Measurements from ENCODE around the gene POLR3A. TPM values are rescaled to one million over a fixed set of nuclear protein-coding genes. Genes with fewer than 3 reads are reported as not detected.

Gene POLR3A
- polyA plus RNA-seq, 1 donor (not counting 4 experiments of a cell fraction or from before 2014, with no cell fraction given) = 15.5 TPM

- Histone ChIP-seq H3K9ac (ENCODE audit: control insufficient read depth, extremely low read depth, insufficient read depth, low read length) (no peak overlapping the region), H3K27ac (ENCODE audit: control insufficient read depth, insufficient read depth, low read length) (no peak overlapping the region), H4K20me1 (ENCODE audit: control insufficient read depth, extremely low read depth, insufficient read depth, low read length) (no peaks in the 10 kb centered on the region), H3K9me1 (ENCODE audit: control insufficient read depth, extremely low read depth, insufficient read depth, low read length) (no peaks in the 10 kb centered on the region), H3K36me3 (ENCODE audit: control insufficient read depth in 2 of 2, extremely low read depth in 1 of 2, insufficient read depth in 2 of 2, low read length in 2 of 2) (peaks cover 39 to 45% of the 10 kb centered on the region in 2 experiments), H3K4me3 (ENCODE audit: control insufficient read depth in 2 of 3, extremely low read depth in 1 of 3, insufficient read depth in 2 of 3, low read depth in 1 of 3, low read length in 3 of 3) (no peak overlapping the region), H3K4me1 (ENCODE audit: control insufficient read depth, extremely low read depth, insufficient read depth, low read length) (peaks cover 32% of the 10 kb centered on the region), H3K9me3 (ENCODE audit: control insufficient read depth, low read depth, low read length) (no peaks in the 10 kb centered on the region), H2AFZ (ENCODE audit: control insufficient read depth, low read length) (no peak overlapping the region), H3K79me2 (ENCODE audit: control insufficient read depth, insufficient read depth, low read length) (peaks cover 24% of the 10 kb centered on the region), H3K27me3 (ENCODE audit: control insufficient read depth, extremely low read depth, insufficient read depth, low read length) (no peaks in the 10 kb centered on the region), H3K4me2 (ENCODE audit: control insufficient read depth, extremely low read depth, insufficient read depth, low read depth, low read length) (no peak overlapping the region)
- DNase-seq (ENCODE audit: low read depth, low spot score) (no peak), FAIRE-seq (no peak)
- dilution Hi-C loops (cut with MboI; ENCODE audit: extremely low pct_ligation_motif_present, low sequenced_read_pairs) = no loop called here
- TF ChIP-seq CTCF (optimal IDR thresholded peaks at IDR 0.05 in 1 of 3, IDR thresholded peaks at IDR 0.05 in 1 of 3, conservative IDR thresholded peaks at IDR 0.05 in 1 of 3; ENCODE audit: extremely low read depth in 1 of 3, insufficient read depth in 2 of 3, low read length in 3 of 3) (no peak), EZH2 (IDR thresholded peaks at IDR 0.05; ENCODE audit: low read length) (no peak)
Observed at GRCh38 chr10:78023741-78024140, 5.6 kb downstream of the POLR3A start.

GRCh38 chr10:78021201-78021600, 8.1 kb downstream of the POLR3A start:
- Histone ChIP-seq H3K36me3 (ENCODE audit: control insufficient read depth in 2 of 2, extremely low read depth in 1 of 2, insufficient read depth in 2 of 2, low read length in 2 of 2) (peaks cover 50 to 55% of the 10 kb centered on the region in 2 experiments), H2AFZ (ENCODE audit: control insufficient read depth, low read length) (no peak overlapping the region), H3K9ac (ENCODE audit: control insufficient read depth, extremely low read depth, insufficient read depth, low read length) (no peak overlapping the region), H3K4me3 (ENCODE audit: control insufficient read depth in 2 of 3, extremely low read depth in 1 of 3, insufficient read depth in 2 of 3, low read depth in 1 of 3, low read length in 3 of 3) (no peak overlapping the region), H3K27ac (ENCODE audit: control insufficient read depth, insufficient read depth, low read length) (no peak overlapping the region), H3K79me2 (ENCODE audit: control insufficient read depth, insufficient read depth, low read length) (peaks cover 1% of the 10 kb centered on the region), H3K9me1 (ENCODE audit: control insufficient read depth, extremely low read depth, insufficient read depth, low read length) (no peaks in the 10 kb centered on the region), H3K4me2 (ENCODE audit: control insufficient read depth, extremely low read depth, insufficient read depth, low read depth, low read length) (no peak overlapping the region), H3K27me3 (ENCODE audit: control insufficient read depth, extremely low read depth, insufficient read depth, low read length) (no peaks in the 10 kb centered on the region), H4K20me1 (ENCODE audit: control insufficient read depth, extremely low read depth, insufficient read depth, low read length) (no peaks in the 10 kb centered on the region), H3K9me3 (ENCODE audit: control insufficient read depth, low read depth, low read length) (no peaks in the 10 kb centered on the region), H3K4me1 (ENCODE audit: control insufficient read depth, extremely low read depth, insufficient read depth, low read length) (peaks cover 12% of the 10 kb centered on the region)
- TF ChIP-seq EZH2 (IDR thresholded peaks at IDR 0.05; ENCODE audit: low read length) (no peak), CTCF (optimal IDR thresholded peaks at IDR 0.05 in 1 of 3, IDR thresholded peaks at IDR 0.05 in 1 of 3, conservative IDR thresholded peaks at IDR 0.05 in 1 of 3; ENCODE audit: extremely low read depth in 1 of 3, insufficient read depth in 2 of 3, low read length in 3 of 3) (no peak)
- no peak for FAIRE-seq
- dilution Hi-C loops (cut with MboI; ENCODE audit: extremely low pct_ligation_motif_present, low sequenced_read_pairs) = no loop called here
- DNase-seq (ENCODE audit: low read depth, low spot score) = no peak

Data from keratinocyte (primary cell).